Fibroblast of the aortic adventitia (primary cell): ENCODE results near the gene RNF175. TPM values are rescaled to one million over a fixed set of nuclear protein-coding genes. Genes with fewer than 3 reads are reported as not detected.
A peak's percentile ranks its signal among the peaks of the same experiment; 100 is the strongest.

Experiments
- DNase-seq: peaks from one replicate; pipeline ENCODE4 v3.0.0-alpha.2; 2010; ENCODE audit warnings: low read depth
- H3K4me3 ChIP-seq: 2 replicates; pipeline ENCODE4 v1.5.1; 2011; ENCODE audit warnings: low read depth, mild to moderate bottlenecking, control low read depth, low read length, moderate library complexity
- CTCF ChIP-seq: IDR thresholded peaks from 2 replicates; pipeline ENCODE4 v1.5.1; 2011; ENCODE audit warnings: mild to moderate bottlenecking, low read length, control low read depth, inconsistent platforms; ENCODE audit not compliant: insufficient read depth
- total RNA-seq: library from RNA; depleted of rRNA; stranded (reverse); fragments of >200 nt; gene quantifications from 2 replicates; pipeline ENCODE4 v1.2.3, GENCODE V29; 2012; ENCODE audit warnings: low replicate concordance

RNF175 gene
- total RNA-seq, 1 donor, result not detected

GRCh38 chr4:153755186-153755585 is 4.6 kb downstream of the RNF175 start:
- TF ChIP-seq CTCF, result no peak
- DNase-seq, result no peak
- no peak overlapping the region for H3K4me3 ChIP-seq

- TF ChIP-seq CTCF, result peak; percentile 76
- H3K4me3 ChIP-seq, result no peak overlapping the region
- DNase-seq, result peak; percentile 86
These were observed 9.5 kb downstream of the RNF175 start for GRCh38 chr4:153750197-153750817.

GRCh38 chr4:153748378-153748777 is 11.4 kb downstream of the RNF175 start:
- no peak for TF ChIP-seq CTCF
- DNase-seq, result peak; percentile 73
- no peak overlapping the region for H3K4me3 ChIP-seq

- H3K4me3 ChIP-seq, result no peak overlapping the region
- DNase-seq, result no peak
- TF ChIP-seq CTCF, result no peak
These were observed 12.3 kb downstream of the RNF175 start for GRCh38 chr4:153747406-153747955.

- no peak for TF ChIP-seq CTCF
- DNase-seq, result no peak
- no peak overlapping the region for H3K4me3 ChIP-seq
These were observed 14.2 kb downstream of the RNF175 start for GRCh38 chr4:153745651-153746050.

GRCh38 chr4:153741541-153741940 is 18.3 kb downstream of the RNF175 start:
- DNase-seq, result no peak
- no peak for TF ChIP-seq CTCF

GRCh38 chr4:153735906-153736461 is 23.8 kb downstream of the RNF175 start:
- H3K4me3 ChIP-seq, result no peak overlapping the region
- TF ChIP-seq CTCF, result no peak

More at GRCh38 chr4:153741541-153741940, 18.3 kb downstream of the RNF175 start:
- no peak overlapping the region for H3K4me3 ChIP-seq

More at GRCh38 chr4:153735906-153736461, 23.8 kb downstream of the RNF175 start:
- DNase-seq, result peak; percentile 58
